NAMALWA (cell line): ENCODE data around the gene PACS2.

Experiments used
- DNase-seq: peaks from one replicate; pipeline ENCODE4 v3.0.0-alpha.2; 2015; ENCODE audit warnings: low spot score

PACS2 gene

GRCh38 chr14:105368910-105369652 lies 54.5 kb downstream of the PACS2 start:
- no peak for DNase-seq

DNA sequence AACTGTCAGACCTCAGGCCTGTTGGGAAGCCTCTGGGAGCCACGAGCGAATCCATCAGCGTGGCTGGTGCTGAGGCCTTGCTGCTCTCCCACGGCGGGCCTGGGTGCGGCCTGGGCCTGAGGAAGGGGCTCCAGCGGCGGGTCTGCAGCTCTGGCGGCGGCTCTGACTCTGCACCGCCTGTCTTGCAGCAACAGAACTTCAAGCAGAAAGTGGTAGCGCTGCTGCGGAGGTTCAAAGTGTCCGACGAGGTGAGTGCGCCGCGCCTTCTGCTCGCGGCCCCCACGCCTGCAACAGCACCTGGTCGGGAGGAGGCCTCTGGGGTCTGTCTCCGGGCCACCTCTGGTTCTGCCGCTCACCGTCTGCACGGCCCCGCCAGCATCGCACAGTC lies 55.1 kb downstream of the PACS2 start:
- DNase-seq = no peak

DNA sequence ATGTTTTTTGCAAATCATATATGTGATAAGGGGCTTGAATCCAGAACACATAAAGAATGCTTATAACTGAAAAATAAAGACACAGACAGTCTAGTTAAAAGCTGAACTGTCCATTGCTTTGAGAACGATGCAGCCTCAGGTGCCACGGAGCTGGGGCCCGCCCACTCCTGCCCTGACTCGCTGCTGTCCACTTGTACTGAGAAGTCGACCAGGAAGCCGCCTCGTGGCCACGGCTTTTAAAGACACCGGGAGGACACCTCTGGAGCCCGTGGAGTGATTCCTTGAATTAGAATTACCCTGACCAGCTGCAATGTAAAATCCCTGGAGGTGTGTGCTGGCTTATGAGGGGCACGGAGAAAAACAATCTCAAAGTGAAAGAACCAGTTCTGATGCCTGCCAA lies 59.8 kb downstream of the PACS2 start:
- DNase-seq = no peak

DNA sequence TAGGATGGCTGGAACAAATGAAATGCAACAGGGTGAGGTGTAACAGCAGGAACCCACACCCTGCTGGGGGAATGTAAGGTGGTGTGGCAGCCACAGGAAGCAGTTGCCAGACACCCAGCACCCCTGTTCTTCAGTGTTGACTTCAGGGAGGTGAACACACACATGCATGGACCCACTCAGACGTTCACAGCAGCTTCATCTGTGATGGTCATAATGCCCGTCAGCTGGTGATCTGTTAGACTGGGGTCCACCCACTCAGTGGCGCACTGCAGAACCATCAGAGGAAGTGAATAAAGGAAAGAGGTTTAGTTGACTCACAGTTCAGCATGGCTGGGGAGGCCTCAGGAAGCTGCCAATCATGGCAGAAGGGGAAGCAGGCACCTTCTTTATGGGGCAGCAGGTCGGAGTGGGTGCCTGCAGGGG lies 61.1 kb downstream of the PACS2 start:
- no peak for DNase-seq

- DNase-seq = no peak
These were observed 62.2 kb downstream of the PACS2 start for GRCh38 chr14:105376521-105377440.

- DNase-seq = no peak
These were observed 63.1 kb downstream of the PACS2 start for GRCh38 chr14:105377555-105378182.

DNA sequence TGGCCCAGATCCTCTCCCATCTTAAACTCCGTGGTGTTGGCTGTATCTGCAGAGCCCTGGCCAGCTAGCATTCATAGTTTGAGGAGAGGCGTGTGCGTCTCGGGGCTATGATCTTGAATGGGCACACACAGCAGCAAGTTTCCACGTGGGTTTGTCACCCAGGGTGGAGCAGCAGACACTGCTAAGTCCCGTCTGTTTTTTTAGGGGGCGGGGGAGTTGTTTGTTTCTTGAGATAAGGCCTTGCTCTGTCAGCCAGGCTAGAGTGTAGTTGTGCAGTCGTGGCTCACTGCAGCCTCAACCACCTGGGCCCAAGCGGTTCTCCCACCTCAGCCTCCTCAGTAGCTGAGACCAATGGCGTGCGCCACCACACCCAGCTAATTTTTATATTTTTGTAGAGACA lies 63.7 kb downstream of the PACS2 start:
- DNase-seq = no peak

DNA sequence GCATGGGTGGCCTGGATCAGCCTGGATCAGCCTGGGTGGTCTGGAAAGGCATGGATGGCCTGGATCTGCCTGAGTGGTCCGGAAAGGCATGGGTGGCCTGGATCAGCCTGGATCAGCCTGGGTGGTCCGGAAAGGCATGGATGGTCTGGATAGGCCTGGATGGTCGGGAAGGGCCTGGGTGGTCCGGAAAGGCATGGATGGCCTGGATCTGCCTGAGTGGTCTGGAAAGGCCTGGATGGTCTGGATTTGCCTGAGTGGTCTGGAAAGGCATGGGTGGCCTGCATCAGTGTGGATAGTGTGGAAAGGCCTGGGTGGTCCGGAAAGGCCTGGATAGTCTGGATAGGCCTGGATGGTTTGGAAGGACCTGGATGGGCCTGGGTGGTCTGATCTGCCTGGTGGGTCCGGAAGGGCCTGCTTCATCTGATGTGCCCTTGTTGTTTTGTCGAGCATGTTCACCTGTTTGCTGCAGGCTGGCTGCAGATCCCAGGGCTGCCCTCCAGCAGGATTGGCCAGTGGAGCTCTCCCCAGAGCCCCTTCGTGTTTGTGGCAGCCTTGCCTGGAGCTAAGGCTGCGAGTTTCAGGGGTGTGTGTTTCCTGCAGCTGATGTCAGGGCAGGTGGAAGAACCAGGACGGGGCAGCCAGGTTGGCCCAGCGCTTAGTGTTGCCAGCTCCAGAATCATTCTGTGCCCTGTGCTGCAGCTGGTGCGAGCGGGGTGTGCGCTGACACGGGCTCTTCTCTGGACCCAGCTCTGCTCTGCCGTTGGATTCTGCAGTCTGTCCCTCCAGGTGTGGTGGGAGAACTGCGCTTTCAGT lies 64.5 kb downstream of the PACS2 start:
- DNase-seq = no peak

- DNase-seq = no peak
These were observed 65.4 kb downstream of the PACS2 start for GRCh38 chr14:105379946-105380345.

DNA sequence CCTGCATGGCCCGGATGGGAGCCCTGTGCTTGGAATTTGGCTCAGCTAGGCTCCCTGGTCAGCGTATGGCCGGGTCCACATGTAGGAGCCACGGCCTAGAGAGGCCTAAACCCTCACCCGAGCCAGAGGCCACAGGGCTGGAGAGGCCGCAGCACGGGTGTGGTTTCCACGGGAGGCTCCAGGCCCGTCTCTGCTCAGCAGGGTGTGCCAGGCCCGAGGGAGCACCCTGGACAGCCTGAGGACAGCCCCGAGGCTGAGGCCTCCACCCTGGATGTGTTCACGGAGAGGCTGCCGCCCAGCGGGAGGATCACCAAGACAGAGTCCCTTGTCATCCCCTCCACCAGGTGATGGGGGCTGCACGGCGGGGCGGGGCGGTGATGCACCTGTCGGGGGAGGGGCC lies 66.2 kb downstream of the PACS2 start:
- DNase-seq = no peak

DNA sequence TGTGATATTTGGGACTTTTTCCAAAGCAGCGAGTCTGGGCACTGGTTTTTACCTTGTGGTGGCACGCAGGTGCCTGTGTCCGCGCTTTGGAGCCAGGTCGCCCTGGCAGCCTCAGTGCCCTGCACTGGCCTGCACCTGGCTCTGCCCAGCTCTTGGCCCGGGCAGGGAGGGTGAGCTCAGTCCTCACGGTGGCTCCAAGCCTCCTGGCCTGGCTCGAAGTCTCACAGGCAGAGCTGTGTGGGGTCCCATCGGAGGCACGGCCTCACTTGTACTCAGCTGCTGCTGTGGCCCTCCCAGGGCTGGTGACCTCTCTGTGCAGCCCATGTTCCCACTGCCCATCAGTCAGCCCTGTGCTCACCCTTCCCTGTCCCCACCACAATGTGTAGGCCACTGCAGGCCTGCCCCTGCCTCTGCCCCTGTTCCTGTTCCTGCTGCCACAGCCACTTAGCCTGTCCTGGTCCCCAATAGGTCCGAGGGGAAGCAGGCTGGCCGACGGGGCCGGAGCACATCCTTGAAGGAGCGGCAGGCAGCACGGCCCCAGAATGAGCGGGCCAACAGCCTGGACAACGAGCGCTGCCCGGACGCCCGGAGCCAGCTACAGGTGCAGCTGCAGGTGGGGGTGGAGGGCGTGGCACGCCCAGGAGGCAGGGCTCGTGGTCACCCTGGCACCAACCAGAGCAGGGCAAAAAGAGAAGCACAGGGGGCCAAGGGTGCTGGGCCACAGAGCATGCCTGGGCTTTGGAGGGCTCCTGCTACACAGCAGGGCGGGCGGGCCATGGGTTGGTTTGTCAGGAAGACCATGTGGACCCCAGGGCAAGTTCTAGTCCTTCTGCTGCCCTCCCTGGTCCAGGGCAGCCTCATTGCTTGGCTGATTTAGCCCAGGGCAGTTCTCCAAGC lies 67.1 kb downstream of the PACS2 start:
- no peak for DNase-seq

GRCh38 chr14:105382343-105383082 lies 68.0 kb downstream of the PACS2 start:
- DNase-seq = no peak

GRCh38 chr14:105383083-105383730 lies 68.7 kb downstream of the PACS2 start:
- DNase-seq = no peak

GRCh38 chr14:105384041-105384557 lies 69.6 kb downstream of the PACS2 start:
- DNase-seq = no peak

- no peak for DNase-seq
These were observed 70.2 kb downstream of the PACS2 start for GRCh38 chr14:105384605-105385321.

DNA sequence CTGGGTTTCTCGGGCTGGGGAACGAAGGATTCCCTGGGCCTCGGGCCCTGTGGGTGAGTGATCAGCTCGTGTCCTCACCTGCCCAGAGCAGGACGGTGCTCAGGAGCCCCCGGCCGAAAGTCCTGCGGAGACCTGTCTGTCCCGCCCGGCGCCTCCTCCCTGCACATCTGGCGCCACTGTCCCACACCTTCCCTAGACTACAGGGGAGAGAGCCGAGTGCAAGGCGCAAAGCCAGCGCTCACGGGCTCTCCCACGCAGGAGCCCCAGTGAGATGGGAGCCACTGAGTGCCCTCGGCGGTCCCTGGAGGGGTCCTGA lies 70.7 kb downstream of the PACS2 start:
- DNase-seq = no peak

- no peak for DNase-seq
These were observed 71.3 kb downstream of the PACS2 start for GRCh38 chr14:105385698-105386365.
